ENCODE data around the gene SLC25A19. TPM values are rescaled to one million over a fixed set of nuclear protein-coding genes. Genes with fewer than 3 reads are reported as not detected.

SLC25A19 gene
- total RNA-seq (10 to 100 TPM; 12.4 to 30.1 (median 25.9) TPM), total RNA-seq (8.3 to 76.6 (median 17.7) reads per million in 29 experiments)
- 15.3 TPM for total RNA-seq (2013)

DNA sequence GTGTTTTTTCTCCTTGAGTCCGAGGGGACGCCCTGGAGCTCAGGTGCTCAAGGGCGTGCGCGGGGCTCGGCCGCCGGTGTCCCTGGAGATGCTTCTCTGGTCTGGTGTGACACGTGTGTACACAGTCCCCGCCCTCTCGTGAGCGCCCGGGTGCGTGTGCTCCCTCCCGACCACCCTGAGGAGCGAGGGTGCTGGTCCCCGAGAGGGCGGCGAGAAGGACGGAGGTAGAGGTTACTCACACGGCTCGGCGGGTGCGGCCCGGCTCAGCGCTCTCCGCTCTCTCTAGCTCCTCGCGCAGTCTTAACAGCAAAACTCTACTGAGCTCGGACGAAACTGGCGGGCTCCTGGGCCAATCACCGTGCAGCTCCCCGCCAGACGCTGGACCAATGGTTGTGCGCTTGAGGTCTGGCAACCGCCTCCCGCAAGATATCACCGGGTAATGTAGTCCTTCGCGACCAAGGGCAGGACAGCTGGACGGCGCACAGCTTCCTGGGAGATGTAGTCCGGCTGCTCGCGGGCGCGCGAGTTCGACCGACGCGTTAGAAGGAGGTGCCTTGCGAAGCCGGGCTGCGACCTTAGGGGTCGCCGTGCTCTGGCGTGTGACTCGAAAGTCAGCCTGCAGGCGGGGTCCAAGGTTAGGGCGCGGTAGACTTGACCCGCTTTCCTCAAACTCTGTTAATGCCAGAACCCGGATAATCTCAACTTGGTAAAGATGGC is at the start of gene SLC25A19:
SLC25A19 (minus strand) TSS at position 319 of the 717 bp plus-strand sequence. CDS start 2,669 bp downstream, outside the sequence.
- H3K4me1 Mint-ChIP-seq, result peaks cover 14 to 27% (median 21%) of the 10 kb centered on the region in 3 donors
- H3K4me3 Mint-ChIP-seq, result peak within 1 kb of the TSS; percentile 94 to 100 (median 99)
- ATAC-seq (replicated peaks in 1 of 4), result peak; percentile 92 to 96 (median 94)
- H3K27me3 ChIP-seq (replicated peaks in 1 of 2; ENCODE audit: control insufficient read depth in 2 of 2, extremely low read depth in 1 of 2, insufficient read depth in 2 of 2, low read length in 1 of 2), result no peaks in the 10 kb centered on the region
- H3K9me3 Mint-ChIP-seq, result no peaks in the 10 kb centered on the region
- H3K9me3 ChIP-seq, result no peaks in the 10 kb centered on the region
- peaks cover 11% of the 10 kb centered on the region for H3K36me3 Mint-ChIP-seq
- H3K27ac ChIP-seq (ENCODE audit: low read length), result peak within 1 kb of the TSS; percentile 100
- H3K27ac Mint-ChIP-seq, result peak within 1 kb of the TSS; percentile 100
- CTCF ChIA-PET, result interaction anchor here in 1 of 2 donors (0.6 to 3.1 kb wide), 20 partner anchors 11 to 566 kb away, joined by 3 to 80 read pairs (median 4); partner anchors contain the start of genes FDXR, GGA3, GRB2 and MIF4GD
- under 1% methylated on average over 63 of the region's 65 CpGs for WGBS (ENCODE audit: insufficient coverage)
- peaks cover 10 to 18% of the 10 kb centered on the region in 2 donors for H3K36me3 ChIP-seq (ENCODE audit: control insufficient read depth in 2 of 2, extremely low read depth in 1 of 2, insufficient read depth in 1 of 2, low read length in 1 of 2)
- peak within 1 kb of the TSS; percentile 93 to 99 for H3K4me3 ChIP-seq (ENCODE audit: control insufficient read depth in 1 of 2, extremely low read depth in 1 of 2, low read length in 1 of 2)
- H3K4me1 ChIP-seq (ENCODE audit: control insufficient read depth in 1 of 2, extremely low read depth in 1 of 2, insufficient read depth in 2 of 2, low read length in 2 of 2), result peaks cover 7 to 22% of the 10 kb centered on the region in 2 experiments
- no peaks in the 10 kb centered on the region for H3K27me3 Mint-ChIP-seq
- POLR2A ChIA-PET, result interaction anchor here (0.6 to 1.4 kb wide), 13 partner anchors 15 to 378 kb away, joined by 3 to 23 read pairs (median 4); partner anchors contain the start of genes GGA3 (in 1 of the 2), GRB2 (in 1 of the 2), MIF4GD (in 1 of the 2) and MRPS7 (in 1 of the 2)
- DNase-seq, result peak; percentile 85 to 98 (median 97)

DNA sequence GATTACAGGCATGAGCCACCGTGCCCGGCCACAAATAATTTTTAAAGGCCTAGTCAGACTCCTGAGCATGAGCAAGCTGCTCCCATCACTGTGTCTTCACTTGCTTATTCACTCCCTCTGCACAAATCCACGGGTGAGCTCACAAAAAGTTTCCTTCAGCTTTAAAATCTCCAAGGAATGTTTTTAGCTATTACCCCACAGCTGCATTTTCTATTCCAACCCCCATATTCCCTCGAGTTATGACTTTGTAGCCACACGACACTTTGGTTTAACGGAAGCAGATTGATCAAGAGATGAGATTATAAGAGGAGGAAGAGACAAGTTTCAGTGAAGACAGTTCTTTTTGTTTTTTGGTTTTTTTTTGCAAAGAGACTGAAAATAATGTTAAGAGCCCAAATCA is 49.1 kb upstream of the SLC25A19 start:
- Histone ChIP-seq H3K27me3 (replicated peaks in 1 of 2; ENCODE audit: control insufficient read depth in 2 of 2, extremely low read depth in 1 of 2, insufficient read depth in 2 of 2, low read length in 1 of 2) (no peaks in the 10 kb centered on the region), H3K4me1 (ENCODE audit: control insufficient read depth in 1 of 2, extremely low read depth in 1 of 2, insufficient read depth in 2 of 2, low read length in 2 of 2) (peaks cover 74% of the 10 kb centered on the region in 2 experiments), H3K9me3 (no peaks in the 10 kb centered on the region), H3K4me3 (ENCODE audit: control insufficient read depth in 1 of 2, extremely low read depth in 1 of 2, low read length in 1 of 2) (peak overlapping the region in 1 of 2 donors; percentile 13), H3K36me3 (ENCODE audit: control insufficient read depth in 2 of 2, extremely low read depth in 1 of 2, insufficient read depth in 1 of 2, low read length in 1 of 2) (no peaks in the 10 kb centered on the region), H3K27ac (ENCODE audit: low read length) (peak overlapping the region; percentile 62)
- DNase-seq (peak in 1 of 35 experiments; percentile 51), ATAC-seq (replicated peaks in 1 of 4) (peak; percentile 46 to 66 (median 58))
- CTCF ChIA-PET, result interaction anchor here in 1 of 2 donors (1.2 kb wide), 1 partner anchor 74 kb away, joined by 3 read pairs; no protein-coding TSS in a partner anchor
- POLR2A ChIA-PET, result interaction anchor here in 1 of 2 donors (0.5 kb wide), 1 partner anchor 56 kb away, joined by 4 read pairs; no protein-coding TSS in a partner anchor
- WGBS (ENCODE audit: insufficient coverage), result 17% methylated on average over 3 of the region's 6 CpGs
- Mint-ChIP-seq H3K27ac (peak overlapping the region; percentile 82 to 93), H3K36me3 (no peaks in the 10 kb centered on the region), H3K4me1 (peaks cover 80 to 87% (median 86%) of the 10 kb centered on the region in 3 donors), H3K4me3 (peak overlapping the region; percentile 62 to 80 (median 64)), H3K27me3 (no peaks in the 10 kb centered on the region), H3K9me3 (no peaks in the 10 kb centered on the region)

DNA sequence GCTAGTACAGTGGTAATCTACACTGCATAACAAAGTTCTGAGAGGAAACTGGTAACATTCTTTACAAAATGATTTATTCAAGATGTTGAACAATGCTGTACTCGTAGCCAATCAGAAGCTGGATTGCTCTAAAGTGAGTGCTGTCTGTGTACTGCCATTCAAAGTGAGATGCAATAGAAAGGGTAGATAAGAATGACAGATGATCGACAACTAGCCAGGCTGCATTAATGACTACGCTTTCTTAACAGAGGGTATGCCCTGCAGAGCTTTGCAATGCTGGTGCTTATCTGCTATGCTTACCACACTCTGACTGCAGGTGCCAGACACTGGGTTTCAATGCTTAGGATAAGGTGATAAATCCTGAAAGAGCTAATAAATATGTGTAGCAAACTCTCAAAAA is 46.1 kb upstream of the SLC25A19 start:
- Mint-ChIP-seq H3K9me3 (no peaks in the 10 kb centered on the region), H3K36me3 (no peaks in the 10 kb centered on the region), H3K27ac (peak overlapping the region; percentile 70 to 89), H3K4me1 (peaks cover 75 to 85% (median 78%) of the 10 kb centered on the region in 3 donors), H3K27me3 (no peaks in the 10 kb centered on the region), H3K4me3 (peak overlapping the region in 1 of 3 donors; percentile 80)
- Histone ChIP-seq H3K27ac (ENCODE audit: low read length) (no peak overlapping the region), H3K4me1 (ENCODE audit: control insufficient read depth in 1 of 2, extremely low read depth in 1 of 2, insufficient read depth in 2 of 2, low read length in 2 of 2) (peaks cover 58 to 66% of the 10 kb centered on the region in 2 experiments), H3K27me3 (replicated peaks in 1 of 2; ENCODE audit: control insufficient read depth in 2 of 2, extremely low read depth in 1 of 2, insufficient read depth in 2 of 2, low read length in 1 of 2) (no peaks in the 10 kb centered on the region), H3K36me3 (ENCODE audit: control insufficient read depth in 2 of 2, extremely low read depth in 1 of 2, insufficient read depth in 1 of 2, low read length in 1 of 2) (peaks cover 4 to 14% of the 10 kb centered on the region in 2 donors), H3K4me3 (ENCODE audit: control insufficient read depth in 1 of 2, extremely low read depth in 1 of 2, low read length in 1 of 2) (no peak overlapping the region), H3K9me3 (no peaks in the 10 kb centered on the region)
- no peak for DNase-seq
- CTCF ChIA-PET, result interaction anchor here (0.7 to 1.4 kb wide), 5 partner anchors 9 to 132 kb away, joined by 3 to 9 read pairs (median 3); no protein-coding TSS in a partner anchor
- ATAC-seq (replicated peaks in 1 of 4), result no peak
- POLR2A ChIA-PET, result interaction anchor here in 1 of 2 donors (0.6 to 1.0 kb wide), 2 partner anchors 20 to 38 kb away, joined by 3 to 4 read pairs; no protein-coding TSS in a partner anchor
- 64% methylated on average over 2 of the region's 3 CpGs for WGBS (ENCODE audit: insufficient coverage)

DNA sequence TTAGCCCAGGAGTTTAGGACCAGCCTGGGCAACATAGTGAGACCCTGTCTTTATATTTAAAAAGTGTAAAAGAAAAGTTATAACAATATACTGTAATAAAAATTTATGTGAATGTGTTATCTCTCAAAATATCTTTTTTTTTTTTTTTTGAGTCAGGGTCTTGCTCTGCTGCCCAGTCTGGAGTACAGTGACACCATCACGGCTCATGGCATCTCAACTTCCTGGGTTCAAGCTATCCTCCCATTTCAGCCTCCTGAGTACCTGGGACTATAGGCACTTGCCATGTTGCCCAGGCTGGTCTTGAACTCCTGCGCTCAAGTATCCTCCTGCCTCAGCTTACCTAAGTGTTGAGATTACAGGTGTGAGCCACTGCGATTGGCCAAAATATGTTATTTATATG is 45.5 kb upstream of the SLC25A19 start:
- WGBS (ENCODE audit: insufficient coverage), result 100% methylated on average over 1 of the region's 3 CpGs

DNA sequence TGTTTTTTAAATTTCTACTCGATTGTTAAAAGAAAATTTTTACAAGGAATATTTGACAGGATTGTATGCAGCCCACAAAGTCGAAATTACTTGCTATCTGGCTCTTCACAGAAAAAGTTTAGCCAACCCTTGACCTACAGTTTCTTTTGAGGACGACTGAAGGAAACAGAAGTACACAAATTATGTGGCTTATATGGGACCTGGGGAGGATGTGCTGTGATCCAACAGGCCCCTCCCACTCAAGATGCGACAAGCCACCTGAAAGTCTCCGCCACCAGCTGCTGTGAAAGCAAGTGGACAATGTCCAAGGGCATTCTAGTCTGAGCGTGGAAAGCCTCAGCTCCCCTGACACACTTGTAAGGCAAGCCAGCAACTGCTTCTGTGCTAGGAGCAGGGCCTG is 42.4 kb upstream of the SLC25A19 start:
- Mint-ChIP-seq H3K4me1 (peaks cover 60 to 70% (median 64%) of the 10 kb centered on the region in 3 donors), H3K4me3 (peak overlapping the region in 1 of 3 donors; percentile 19), H3K27ac (peak overlapping the region in 1 of 2 donors; percentile 48), H3K27me3 (no peaks in the 10 kb centered on the region), H3K9me3 (no peaks in the 10 kb centered on the region), H3K36me3 (no peaks in the 10 kb centered on the region)
- Histone ChIP-seq H3K27me3 (replicated peaks in 1 of 2; ENCODE audit: control insufficient read depth in 2 of 2, extremely low read depth in 1 of 2, insufficient read depth in 2 of 2, low read length in 1 of 2) (no peaks in the 10 kb centered on the region), H3K9me3 (no peaks in the 10 kb centered on the region), H3K4me3 (ENCODE audit: control insufficient read depth in 1 of 2, extremely low read depth in 1 of 2, low read length in 1 of 2) (no peak overlapping the region), H3K27ac (ENCODE audit: low read length) (no peak overlapping the region), H3K36me3 (ENCODE audit: control insufficient read depth in 2 of 2, extremely low read depth in 1 of 2, insufficient read depth in 1 of 2, low read length in 1 of 2) (peaks cover 4 to 20% of the 10 kb centered on the region in 2 donors), H3K4me1 (ENCODE audit: control insufficient read depth in 1 of 2, extremely low read depth in 1 of 2, insufficient read depth in 2 of 2, low read length in 2 of 2) (peaks cover 29 to 45% of the 10 kb centered on the region in 2 experiments)
- 87% methylated on average over 3 of the region's 6 CpGs for WGBS (ENCODE audit: insufficient coverage)
- no peak for DNase-seq
- ATAC-seq (replicated peaks in 1 of 4), result no peak
- POLR2A ChIA-PET, result interaction anchor here in 1 of 2 donors (0.6 to 0.8 kb wide), 2 partner anchors 13 to 242 kb away, joined by 3 to 7 read pairs; no protein-coding TSS in a partner anchor
- CTCF ChIA-PET, result no interaction called here

More for the DNA sequence above, 45.5 kb upstream of the SLC25A19 start:
- Histone ChIP-seq H3K4me3 (ENCODE audit: control insufficient read depth in 1 of 2, extremely low read depth in 1 of 2, low read length in 1 of 2) (no peak overlapping the region), H3K27ac (ENCODE audit: low read length) (no peak overlapping the region), H3K36me3 (ENCODE audit: control insufficient read depth in 2 of 2, extremely low read depth in 1 of 2, insufficient read depth in 1 of 2, low read length in 1 of 2) (peaks cover 4 to 14% of the 10 kb centered on the region in 2 donors), H3K27me3 (replicated peaks in 1 of 2; ENCODE audit: control insufficient read depth in 2 of 2, extremely low read depth in 1 of 2, insufficient read depth in 2 of 2, low read length in 1 of 2) (no peaks in the 10 kb centered on the region), H3K9me3 (no peaks in the 10 kb centered on the region), H3K4me1 (ENCODE audit: control insufficient read depth in 1 of 2, extremely low read depth in 1 of 2, insufficient read depth in 2 of 2, low read length in 2 of 2) (peaks cover 52 to 63% of the 10 kb centered on the region in 2 experiments)
- H3K27me3 Mint-ChIP-seq, result no peaks in the 10 kb centered on the region
- no peak for ATAC-seq (replicated peaks in 1 of 4)
- no peak for DNase-seq
- H3K4me3 Mint-ChIP-seq, result peak overlapping the region in 1 of 3 donors; percentile 80
- ChIA-PET CTCF (interaction anchor here (0.7 to 0.8 kb wide), 2 partner anchors 59 to 77 kb away, joined by 3 read pairs; no protein-coding TSS in a partner anchor), POLR2A (no interaction called here)
- peaks cover 71 to 82% (median 75%) of the 10 kb centered on the region in 3 donors for H3K4me1 Mint-ChIP-seq
- no peaks in the 10 kb centered on the region for H3K9me3 Mint-ChIP-seq
- H3K27ac Mint-ChIP-seq, result peak overlapping the region; percentile 70 to 89
- no peaks in the 10 kb centered on the region for H3K36me3 Mint-ChIP-seq

DNA sequence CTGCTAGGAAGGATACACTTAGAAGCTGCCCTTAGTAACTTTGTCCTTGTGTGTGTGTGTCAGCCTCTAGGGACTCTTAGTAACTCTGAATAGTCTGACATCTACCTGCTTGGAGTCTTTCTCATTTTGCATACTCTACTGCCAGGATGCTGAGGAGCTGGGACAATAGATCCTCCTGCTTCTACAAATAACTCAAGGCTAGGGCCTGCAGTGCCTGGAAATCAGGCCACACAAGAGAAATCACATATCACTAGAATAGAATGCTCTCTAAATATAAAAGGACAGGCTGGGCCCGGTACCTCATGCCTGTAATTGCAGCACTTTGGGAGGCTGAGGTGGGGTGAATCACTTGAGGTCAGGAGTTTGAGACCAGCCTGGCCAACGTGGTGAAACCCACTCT is 38.5 kb upstream of the SLC25A19 start:
- Histone ChIP-seq H3K27ac (ENCODE audit: low read length) (peak overlapping the region; percentile 13), H3K27me3 (replicated peaks in 1 of 2; ENCODE audit: control insufficient read depth in 2 of 2, extremely low read depth in 1 of 2, insufficient read depth in 2 of 2, low read length in 1 of 2) (no peaks in the 10 kb centered on the region), H3K36me3 (ENCODE audit: control insufficient read depth in 2 of 2, extremely low read depth in 1 of 2, insufficient read depth in 1 of 2, low read length in 1 of 2) (peaks cover 4 to 37% of the 10 kb centered on the region in 2 donors), H3K4me1 (ENCODE audit: control insufficient read depth in 1 of 2, extremely low read depth in 1 of 2, insufficient read depth in 2 of 2, low read length in 2 of 2) (peaks cover 12 to 45% of the 10 kb centered on the region in 2 experiments), H3K9me3 (no peaks in the 10 kb centered on the region), H3K4me3 (ENCODE audit: control insufficient read depth in 1 of 2, extremely low read depth in 1 of 2, low read length in 1 of 2) (no peak overlapping the region)
- Mint-ChIP-seq H3K36me3 (peaks cover 6% of the 10 kb centered on the region), H3K27me3 (no peaks in the 10 kb centered on the region), H3K4me1 (peaks cover 47 to 62% (median 52%) of the 10 kb centered on the region in 3 donors), H3K9me3 (no peaks in the 10 kb centered on the region), H3K4me3 (no peak overlapping the region), H3K27ac (peak overlapping the region in 1 of 2 donors; percentile 16)
- ATAC-seq (replicated peaks in 1 of 4) (no peak), DNase-seq (no peak)
- no CpG with 5 or more reads among the region's 2 CpGs for WGBS (ENCODE audit: insufficient coverage)
- ChIA-PET POLR2A (no interaction called here), CTCF (no interaction called here)

Measured in T-cell (primary cell).